ENCODE measurements around the gene JARID2.
"Not testable (repeated sequence)": the region's sequence is repeated elsewhere in the genome, so short reads cannot be mapped to it uniquely, and the experiment has no call there.

JARID2 gene

GRCh38 chr6:15316754-15317153 is 70.9 kb downstream of the JARID2 start:
- no peak for DNase-seq

GRCh38 chr6:15317251-15317650 is 71.4 kb downstream of the JARID2 start:
- DNase-seq, result no peak

DNA sequence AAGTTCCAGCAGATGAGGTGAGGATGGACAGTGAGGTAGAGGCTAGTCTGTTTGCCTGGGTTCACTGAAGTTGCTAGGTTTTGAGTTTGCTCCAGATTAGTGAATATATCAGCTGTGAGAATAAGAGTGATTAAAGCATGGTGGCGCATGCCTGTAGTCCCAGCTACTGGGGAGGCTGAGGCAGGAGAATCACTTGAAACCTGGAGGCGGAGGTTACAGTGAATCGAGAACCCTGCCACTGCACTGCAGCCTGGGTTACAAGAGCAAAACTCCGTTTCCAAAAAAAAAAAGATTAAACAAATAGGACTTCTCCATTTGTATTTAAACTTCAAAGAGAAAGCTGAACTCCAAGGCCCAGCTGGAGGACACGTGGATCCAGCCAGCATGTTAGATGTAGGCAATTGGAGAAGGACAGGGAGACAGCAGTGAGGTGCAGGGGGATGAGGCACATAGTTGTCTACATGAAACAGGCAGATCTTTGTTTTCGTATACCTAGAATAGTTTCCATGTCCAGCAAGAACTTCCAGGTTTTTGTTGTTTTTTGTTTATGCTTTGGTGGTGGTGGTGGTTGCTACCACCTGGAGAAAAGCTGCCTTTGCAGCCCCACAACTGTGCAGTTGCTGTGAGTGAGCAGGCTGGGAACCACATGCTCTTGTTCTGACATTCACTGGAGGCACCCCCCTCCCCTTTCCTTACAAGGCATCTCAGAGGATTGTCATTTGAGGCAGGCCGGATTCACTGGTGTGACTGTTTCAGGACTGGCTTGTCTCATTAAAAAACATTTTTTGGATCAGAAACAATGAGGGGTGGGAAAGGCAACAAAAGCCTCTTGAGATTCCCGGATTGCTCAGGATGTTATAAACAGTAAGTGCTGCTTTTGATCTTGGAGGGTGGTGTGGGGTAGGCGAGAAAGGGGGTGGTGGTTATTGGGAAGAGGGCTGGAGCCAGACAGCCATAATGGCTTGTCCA is 72.3 kb downstream of the JARID2 start:
- DNase-seq, result no peak

DNA sequence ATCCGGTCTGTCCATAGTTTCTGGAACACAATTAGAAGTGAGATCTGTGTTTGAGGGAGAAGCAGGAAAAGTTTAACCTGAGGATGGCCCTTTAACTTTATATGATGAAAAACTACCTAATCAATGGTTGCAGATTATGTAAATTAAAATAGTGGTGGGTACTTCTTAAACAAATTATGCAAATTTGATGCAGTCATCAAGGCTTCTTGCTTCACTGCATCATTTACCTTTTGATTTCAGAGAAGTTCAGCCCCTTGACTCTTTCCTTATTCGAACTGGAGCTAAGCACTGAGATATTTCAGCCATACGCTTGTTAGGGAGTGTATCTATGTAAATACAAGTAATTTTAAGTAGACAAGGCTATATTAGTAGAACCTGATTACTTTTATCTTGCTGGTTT is 73.8 kb downstream of the JARID2 start:
- DNase-seq, result no peak

- DNase-seq, result no peak
Observed at GRCh38 chr6:15320693-15321092, 74.8 kb downstream of the JARID2 start.

GRCh38 chr6:15322184-15322583 is 76.3 kb downstream of the JARID2 start:
- no peak for DNase-seq

DNA sequence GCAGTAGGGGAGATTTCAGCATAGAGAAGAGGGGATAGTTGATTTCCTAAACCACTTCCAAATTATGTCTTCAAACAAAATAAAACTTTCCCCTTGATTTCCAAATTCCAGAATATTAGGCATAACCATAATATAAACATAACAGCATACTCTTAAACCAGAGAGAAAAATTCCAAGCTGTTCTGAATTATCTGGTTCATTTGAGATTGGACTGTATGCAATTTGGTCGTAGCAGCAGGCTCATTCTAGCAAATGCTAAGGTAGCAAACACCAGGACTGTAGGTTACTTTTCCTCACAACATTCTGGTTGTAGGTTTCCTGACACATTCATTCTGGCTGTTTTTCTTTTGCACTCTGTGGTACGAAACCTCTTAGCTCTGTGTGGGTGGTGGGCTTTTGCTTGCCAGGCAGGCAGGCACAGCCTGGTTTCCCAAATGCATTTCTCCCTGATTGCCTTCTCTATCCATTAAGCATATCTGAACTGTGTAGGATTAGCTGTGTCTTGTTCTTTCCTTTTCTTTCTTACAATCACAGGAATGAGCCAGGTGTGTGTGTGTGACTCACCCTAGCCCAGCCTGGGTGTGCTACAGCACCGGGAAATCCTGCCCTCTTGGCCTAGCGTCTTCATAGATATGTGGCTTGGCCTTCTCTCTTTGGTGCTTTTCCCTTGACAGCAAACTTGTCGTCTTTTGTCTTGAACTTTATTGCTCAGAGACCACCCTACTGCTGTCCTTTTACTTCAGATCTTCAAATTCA is 77.1 kb downstream of the JARID2 start:
- no peak for DNase-seq

DNA sequence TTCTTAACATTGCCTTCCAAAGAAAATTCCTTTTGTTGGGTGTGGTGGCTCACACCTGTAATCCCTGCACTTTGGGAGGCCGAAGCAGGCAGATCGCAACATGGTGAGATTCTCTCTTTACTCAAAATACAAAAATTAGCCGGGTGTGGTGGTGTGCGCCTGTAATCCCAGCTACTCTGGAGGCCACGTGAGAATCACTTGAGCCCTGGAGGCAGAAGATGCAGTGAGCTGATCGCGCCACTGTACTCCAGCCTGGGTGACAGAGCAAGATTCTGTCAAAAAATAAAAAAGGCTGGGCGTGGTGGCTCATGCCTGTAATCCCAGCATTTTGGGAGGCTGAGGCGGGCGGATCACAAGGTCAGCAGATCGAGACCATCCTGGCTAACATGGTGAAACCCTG is 77.7 kb downstream of the JARID2 start:
- DNase-seq, result not testable (repeated sequence)

- DNase-seq, result no peak
Observed at GRCh38 chr6:15324427-15324985, 78.6 kb downstream of the JARID2 start.

- DNase-seq, result no peak
Observed at GRCh38 chr6:15325540-15325955, 79.7 kb downstream of the JARID2 start.

DNA sequence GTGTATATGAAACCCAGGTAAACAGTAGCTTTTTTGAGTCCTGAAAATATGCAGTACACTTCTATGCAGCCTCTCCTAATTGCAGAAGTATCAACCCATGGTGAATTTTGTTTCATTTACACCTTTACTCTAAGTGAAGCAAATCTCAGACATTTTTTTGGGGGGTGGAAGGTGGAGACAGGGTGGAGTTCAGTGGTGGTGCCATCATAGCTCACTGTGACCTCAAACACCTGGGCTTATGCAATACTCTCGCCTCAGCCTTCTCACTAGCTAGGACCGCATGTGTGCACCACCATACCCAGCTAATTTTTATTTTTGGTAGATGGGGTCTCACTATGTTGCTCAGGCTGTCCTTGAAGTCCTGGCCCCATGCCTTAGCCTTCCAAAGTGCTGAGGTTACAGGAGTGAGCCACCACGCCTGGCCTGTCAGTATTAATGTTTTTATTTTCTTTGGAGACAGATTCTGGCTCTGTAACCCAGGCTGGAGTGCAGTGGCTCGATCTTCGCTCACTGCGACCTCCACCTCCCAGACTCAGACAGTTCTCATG is 80.3 kb downstream of the JARID2 start:
- DNase-seq, result no peak

GRCh38 chr6:15327271-15327670 is 81.4 kb downstream of the JARID2 start:
- DNase-seq, result no peak

DNA sequence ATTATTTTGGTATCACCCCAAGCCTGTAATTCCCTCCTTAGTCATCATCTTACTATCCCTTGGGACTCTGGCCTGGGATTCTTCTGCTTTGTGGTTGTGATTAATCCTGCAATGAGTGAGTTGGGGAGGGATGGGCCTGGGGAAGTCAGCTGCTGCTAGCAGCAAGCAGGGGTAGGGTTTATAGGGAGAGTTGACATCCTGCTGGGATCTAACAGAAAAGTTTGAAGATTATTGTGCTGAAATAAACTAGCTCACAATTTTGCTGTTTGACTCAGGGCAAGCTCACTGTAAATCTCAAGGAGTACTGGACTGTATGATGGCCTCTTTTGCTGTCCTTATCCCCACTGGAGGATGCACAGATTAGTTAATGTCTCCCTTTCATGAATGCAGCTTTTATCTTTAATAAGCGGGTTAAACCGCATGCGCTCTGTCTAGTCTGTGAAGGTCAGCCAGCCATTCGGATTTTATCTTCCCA is 83.4 kb downstream of the JARID2 start:
- no peak for DNase-seq

- no peak for DNase-seq
Observed at GRCh38 chr6:15330174-15330944, 84.5 kb downstream of the JARID2 start.

DNA sequence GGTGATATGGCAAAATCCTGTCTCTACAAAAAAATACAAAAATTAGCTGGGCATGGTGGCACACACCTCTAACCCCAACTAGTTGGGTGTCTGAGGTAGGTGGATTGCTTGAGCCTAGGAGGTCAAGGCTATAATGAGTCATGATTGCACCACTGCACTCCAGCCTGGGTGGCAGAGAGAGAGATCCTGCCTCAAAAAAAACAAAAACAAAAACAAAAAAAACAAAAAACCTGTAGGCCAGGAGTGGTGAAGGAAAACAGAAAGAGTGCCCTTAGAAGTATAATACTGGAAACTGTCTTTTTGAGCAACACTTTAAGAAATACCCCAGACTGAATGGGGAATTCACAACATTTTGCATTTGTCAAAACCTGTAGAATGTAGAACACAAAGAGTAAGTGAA is 85.3 kb downstream of the JARID2 start:
- DNase-seq, result no peak

GRCh38 chr6:15331629-15332251 is 85.9 kb downstream of the JARID2 start:
- no peak for DNase-seq

- DNase-seq, result no peak
Observed at GRCh38 chr6:15332446-15332845, 86.6 kb downstream of the JARID2 start.

DNA sequence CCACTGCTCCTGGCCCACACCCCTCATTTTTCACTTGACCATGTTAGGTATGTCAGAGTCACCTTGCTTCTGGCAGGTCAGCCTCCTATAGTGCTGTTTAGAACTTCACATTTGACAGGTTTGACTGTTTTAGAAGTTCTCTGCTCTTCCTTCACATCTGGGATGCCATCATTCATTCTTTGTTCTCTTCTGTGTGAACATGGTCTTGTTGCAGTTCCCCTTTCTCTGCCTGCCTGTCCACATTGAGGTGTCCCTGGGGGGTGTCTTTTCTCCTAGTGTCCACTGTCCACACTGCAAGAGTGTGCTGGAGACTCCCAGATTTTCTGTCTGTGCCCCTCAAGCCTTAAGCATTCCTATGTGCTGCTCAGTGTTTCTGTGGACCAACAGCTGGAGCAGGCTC is 89.5 kb downstream of the JARID2 start:
- DNase-seq, result no peak

GRCh38 chr6:15335916-15336315 is 90.0 kb downstream of the JARID2 start:
- no peak for DNase-seq

- no peak for DNase-seq
Observed at GRCh38 chr6:15336900-15337560, 91.2 kb downstream of the JARID2 start.

- no peak for DNase-seq
Observed at GRCh38 chr6:15337582-15337981, 91.7 kb downstream of the JARID2 start.
